AG10803 (cell line): Measurements from ENCODE around the gene GRID1.

ENCODE experiments used
- DNase-seq: peaks from one replicate; pipeline ENCODE4 v3.0.0; 2010; ENCODE audit warnings: low read depth
- H3K4me3 ChIP-seq: 2 replicates; pipeline ENCODE4 v1.5.1; 2011; ENCODE audit warnings: mild to moderate bottlenecking, low read length, control low read depth
- TF ChIP-seq, protein P1 (sequence below): conservative IDR thresholded peaks from 2 replicates; pipeline ENCODE4 v1.5.1; 2011; ENCODE audit warnings: mild to moderate bottlenecking, low read length, control low read depth, inconsistent platforms

The GRID1 gene

DNA sequence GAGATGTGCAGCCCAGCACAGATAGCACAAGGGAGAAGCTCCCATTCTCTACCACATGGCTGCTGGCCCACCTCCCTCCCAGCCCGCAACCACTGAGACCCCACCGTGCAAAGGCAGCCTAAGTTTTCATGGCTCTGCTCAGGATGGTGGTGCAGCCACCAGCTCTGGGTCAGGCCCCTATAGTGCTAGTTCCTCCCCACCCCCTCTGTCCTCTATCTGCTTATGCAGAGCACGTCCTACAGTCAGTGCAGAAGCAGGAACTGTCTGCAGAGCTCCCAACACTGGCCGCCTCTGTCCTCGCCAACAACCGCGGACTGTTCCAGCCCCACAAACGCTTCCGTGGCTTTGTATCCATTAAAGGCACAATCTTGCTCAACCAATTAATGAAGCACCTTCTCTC lies 278.9 kb downstream of the GRID1 start:
- TF ChIP-seq, protein P1, sequence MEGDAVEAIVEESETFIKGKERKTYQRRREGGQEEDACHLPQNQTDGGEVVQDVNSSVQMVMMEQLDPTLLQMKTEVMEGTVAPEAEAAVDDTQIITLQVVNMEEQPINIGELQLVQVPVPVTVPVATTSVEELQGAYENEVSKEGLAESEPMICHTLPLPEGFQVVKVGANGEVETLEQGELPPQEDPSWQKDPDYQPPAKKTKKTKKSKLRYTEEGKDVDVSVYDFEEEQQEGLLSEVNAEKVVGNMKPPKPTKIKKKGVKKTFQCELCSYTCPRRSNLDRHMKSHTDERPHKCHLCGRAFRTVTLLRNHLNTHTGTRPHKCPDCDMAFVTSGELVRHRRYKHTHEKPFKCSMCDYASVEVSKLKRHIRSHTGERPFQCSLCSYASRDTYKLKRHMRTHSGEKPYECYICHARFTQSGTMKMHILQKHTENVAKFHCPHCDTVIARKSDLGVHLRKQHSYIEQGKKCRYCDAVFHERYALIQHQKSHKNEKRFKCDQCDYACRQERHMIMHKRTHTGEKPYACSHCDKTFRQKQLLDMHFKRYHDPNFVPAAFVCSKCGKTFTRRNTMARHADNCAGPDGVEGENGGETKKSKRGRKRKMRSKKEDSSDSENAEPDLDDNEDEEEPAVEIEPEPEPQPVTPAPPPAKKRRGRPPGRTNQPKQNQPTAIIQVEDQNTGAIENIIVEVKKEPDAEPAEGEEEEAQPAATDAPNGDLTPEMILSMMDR, result no peak
- DNase-seq, result no peak
- no peak overlapping the region for H3K4me3 ChIP-seq

DNA sequence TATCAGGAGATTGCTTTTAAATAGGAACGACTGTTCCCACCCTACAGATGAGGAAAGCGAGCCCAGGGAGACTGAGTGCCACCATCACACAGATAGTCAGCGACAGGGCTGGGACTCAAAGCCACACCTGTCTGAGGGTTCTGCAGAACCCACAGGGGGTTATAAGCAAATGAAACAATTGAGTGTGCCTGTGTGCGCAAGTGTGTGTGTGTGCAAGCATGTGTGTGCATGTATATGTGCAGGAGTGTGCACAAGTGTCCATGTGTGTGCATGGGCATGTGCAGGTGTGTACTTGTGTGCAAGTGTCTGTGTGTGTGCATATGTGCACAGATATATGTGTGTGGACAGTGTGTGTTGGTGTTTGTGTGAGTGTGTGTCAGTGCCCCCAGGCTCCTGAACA lies 280.2 kb downstream of the GRID1 start:
- DNase-seq, result no peak
- no peak overlapping the region for H3K4me3 ChIP-seq
- TF ChIP-seq, protein P1, result no peak

DNA sequence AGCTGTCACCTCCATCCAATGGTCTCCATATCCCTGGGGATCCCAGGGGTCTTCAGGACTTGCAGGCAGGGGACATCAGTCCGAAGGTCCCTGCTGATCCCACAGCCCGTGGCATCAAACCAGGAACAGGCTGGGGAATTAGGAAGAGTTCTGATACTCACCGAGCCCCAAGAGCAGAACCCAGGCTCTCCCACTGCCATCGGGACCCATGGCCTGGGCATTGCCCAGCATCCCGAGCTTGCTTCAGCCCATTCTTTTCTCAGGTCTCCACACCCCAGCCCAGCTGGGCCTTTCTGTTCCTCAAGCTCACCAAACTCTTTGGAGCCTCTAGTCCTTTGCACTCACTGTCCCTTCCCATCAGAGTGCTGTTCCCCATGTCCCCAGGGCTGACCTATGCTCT lies 280.9 kb downstream of the GRID1 start:
- TF ChIP-seq, protein P1, result no peak
- H3K4me3 ChIP-seq, result no peak overlapping the region
- DNase-seq, result no peak

DNA sequence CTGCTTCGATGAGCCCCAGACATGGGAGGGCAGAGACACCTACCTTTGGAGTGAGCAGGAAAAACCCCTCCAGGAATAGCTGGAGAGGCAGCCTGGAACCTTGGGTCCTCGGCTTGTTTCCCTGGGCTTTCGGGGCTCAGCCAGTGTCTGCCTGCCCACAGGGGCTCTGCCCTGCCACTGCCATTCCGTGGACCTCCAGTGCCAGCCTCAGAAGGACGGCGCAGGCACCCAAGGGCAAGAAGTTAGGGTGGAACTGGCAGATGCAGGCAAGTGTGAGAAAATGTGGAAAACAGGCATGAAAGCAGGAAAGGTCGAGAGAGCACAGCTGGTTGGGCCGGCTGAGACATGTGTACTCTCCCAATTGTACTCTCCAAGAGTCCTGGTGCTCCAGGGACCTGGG lies 281.5 kb downstream of the GRID1 start:
- TF ChIP-seq, protein P1, result no peak
- no peak overlapping the region for H3K4me3 ChIP-seq

DNA sequence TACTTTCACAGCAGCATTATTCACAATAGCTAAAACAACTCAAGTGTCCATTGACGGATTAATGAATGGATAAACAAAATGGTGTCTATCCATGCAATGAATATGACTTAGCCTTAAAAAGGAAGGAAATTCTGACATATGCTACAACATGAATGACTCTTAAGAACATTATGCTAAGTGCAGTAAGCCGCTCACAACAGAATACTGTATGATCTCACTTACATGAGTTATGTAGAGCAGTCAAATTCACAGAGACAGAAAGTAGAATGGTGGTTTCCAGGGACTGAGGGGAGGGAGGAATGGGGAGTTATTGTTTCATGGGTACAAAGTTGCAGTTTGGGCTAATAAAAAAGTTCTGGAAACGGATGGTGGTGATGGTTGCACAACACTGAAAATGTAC lies 282.0 kb downstream of the GRID1 start:
- TF ChIP-seq, protein P1, result no peak
- DNase-seq, result no peak
- no peak overlapping the region for H3K4me3 ChIP-seq

More for the DNA sequence above, 281.5 kb downstream of the GRID1 start:
- DNase-seq, result no peak

DNA sequence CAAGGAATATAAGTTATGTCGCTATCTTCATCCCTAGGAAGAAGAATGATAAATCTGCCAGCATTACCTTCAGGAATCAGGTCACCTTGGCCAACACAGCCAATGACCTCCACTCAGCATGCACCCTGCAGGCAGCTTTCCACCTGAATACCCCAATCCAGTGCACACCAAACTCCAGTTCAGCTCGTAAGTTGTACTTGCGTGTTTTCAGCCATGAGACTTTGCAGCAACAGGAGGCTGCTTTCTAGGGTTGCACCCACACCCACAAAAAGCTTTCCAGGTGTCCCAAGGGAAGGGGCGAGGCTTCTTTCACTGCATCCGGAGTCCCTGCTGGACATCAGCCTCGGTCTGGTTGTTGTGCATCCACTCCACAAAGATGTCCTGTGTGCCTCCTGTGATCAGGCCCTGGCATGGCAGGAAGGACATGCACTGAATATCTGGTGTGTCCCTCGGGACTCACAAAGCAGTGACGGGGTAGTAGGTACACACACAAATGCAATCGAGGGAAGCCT lies 282.9 kb downstream of the GRID1 start:
- TF ChIP-seq, protein P1, result no peak
- H3K4me3 ChIP-seq, result no peak overlapping the region
- DNase-seq, result no peak

DNA sequence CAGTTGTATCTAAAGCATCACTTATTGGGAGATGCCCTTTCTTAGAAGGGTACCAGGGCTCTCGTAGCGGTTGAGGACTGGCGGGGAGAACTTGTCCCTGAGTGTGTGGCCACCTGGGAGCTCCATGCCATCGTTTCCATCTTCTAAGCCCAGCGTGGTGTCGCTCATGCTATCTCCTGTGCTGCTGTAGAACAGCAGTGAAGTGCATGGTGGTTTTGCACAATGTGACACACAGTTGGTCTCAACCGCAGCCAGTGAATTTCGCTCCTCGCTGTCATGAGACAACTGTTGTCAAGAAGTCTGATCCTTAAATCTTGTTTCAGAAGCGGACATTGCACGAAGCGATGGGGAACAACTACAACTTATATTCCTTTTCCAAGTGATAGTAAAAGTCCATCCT lies 283.4 kb downstream of the GRID1 start:
- TF ChIP-seq, protein P1, result no peak
- no peak overlapping the region for H3K4me3 ChIP-seq
- DNase-seq, result no peak
